Activated CD4-positive, alpha-beta memory T cell treated with anti-CD3 and anti-CD28 coated beads, Interleukin-2, amount 10 ng/mL, durations not matched to agents 7 days and 5 days (primary cell): Measurements from ENCODE around the gene WWTR1. TPM values are rescaled to one million over a fixed set of nuclear protein-coding genes. Genes with fewer than 3 reads are reported as not detected.

ENCODE experiments used
- CTCF ChIA-PET: fragments of 350-600 bp; sonication (Branson Sonifier 250); formaldehyde crosslinking; loops from one replicate; lab custom pipeline; 2021; ENCODE audit warnings: antibody characterized with exemption, inconsistent platforms; lab: Charles Lee
- POLR2A ChIA-PET: fragments of 350-600 bp; sonication (Branson Sonifier 250); formaldehyde crosslinking; loops from one replicate; lab custom pipeline; 2021; ENCODE audit warnings: antibody characterized with exemption; lab: Charles Lee
- DNase-seq: peaks from one replicate; pipeline ENCODE4 v3.0.0-alpha.2; 2020
- H3K27ac Mint-ChIP-seq: one replicate; pipeline ENCODE4 v1.8.0; 2021; ENCODE audit warnings: mild to moderate bottlenecking, mixed read lengths
- H3K27me3 Mint-ChIP-seq: one replicate; pipeline ENCODE4 v1.8.0; 2021; ENCODE audit warnings: mixed read lengths
- H3K36me3 Mint-ChIP-seq: one replicate; pipeline ENCODE4 v1.8.0; 2021; ENCODE audit warnings: low read depth, mixed read lengths
- H3K4me1 Mint-ChIP-seq: one replicate; pipeline ENCODE4 v1.8.0; 2021; ENCODE audit warnings: mixed read lengths
- H3K4me3 Mint-ChIP-seq: one replicate; pipeline ENCODE4 v1.8.0; 2021; ENCODE audit warnings: mild to moderate bottlenecking, mixed read lengths
- H3K9me3 Mint-ChIP-seq: one replicate; pipeline ENCODE4 v1.8.0; 2021; ENCODE audit warnings: mixed read lengths
- total RNA-seq, 2 experiments: library from RNA; stranded (reverse); gene quantifications; one replicate each; pipeline ENCODE4 v1.2.3, GENCODE V29; 2021

Gene WWTR1
- total RNA-seq, 2 experiments from 2014 or later = 1.9 to 2.1 TPM

GRCh38 chr3:149536429-149536828 is 121.4 kb downstream of the WWTR1 start:
- H3K27ac Mint-ChIP-seq = no peak overlapping the region
- H3K9me3 Mint-ChIP-seq = no peaks in the 10 kb centered on the region
- ChIA-PET CTCF (no interaction called here), POLR2A (no interaction called here)
- no peaks in the 10 kb centered on the region for H3K36me3 Mint-ChIP-seq
- H3K4me3 Mint-ChIP-seq = no peak overlapping the region
- H3K4me1 Mint-ChIP-seq = peaks cover 4% of the 10 kb centered on the region
- peaks cover 3% of the 10 kb centered on the region for H3K27me3 Mint-ChIP-seq
- DNase-seq = no peak

GRCh38 chr3:149535333-149535685 is 122.5 kb downstream of the WWTR1 start:
- CTCF ChIA-PET = interaction anchor here (1.1 kb wide), 1 partner anchor 21 kb away, joined by 3 read pairs; no protein-coding TSS in a partner anchor
- Mint-ChIP-seq H3K9me3 (no peaks in the 10 kb centered on the region), H3K27me3 (peaks cover 3% of the 10 kb centered on the region)

DNA sequence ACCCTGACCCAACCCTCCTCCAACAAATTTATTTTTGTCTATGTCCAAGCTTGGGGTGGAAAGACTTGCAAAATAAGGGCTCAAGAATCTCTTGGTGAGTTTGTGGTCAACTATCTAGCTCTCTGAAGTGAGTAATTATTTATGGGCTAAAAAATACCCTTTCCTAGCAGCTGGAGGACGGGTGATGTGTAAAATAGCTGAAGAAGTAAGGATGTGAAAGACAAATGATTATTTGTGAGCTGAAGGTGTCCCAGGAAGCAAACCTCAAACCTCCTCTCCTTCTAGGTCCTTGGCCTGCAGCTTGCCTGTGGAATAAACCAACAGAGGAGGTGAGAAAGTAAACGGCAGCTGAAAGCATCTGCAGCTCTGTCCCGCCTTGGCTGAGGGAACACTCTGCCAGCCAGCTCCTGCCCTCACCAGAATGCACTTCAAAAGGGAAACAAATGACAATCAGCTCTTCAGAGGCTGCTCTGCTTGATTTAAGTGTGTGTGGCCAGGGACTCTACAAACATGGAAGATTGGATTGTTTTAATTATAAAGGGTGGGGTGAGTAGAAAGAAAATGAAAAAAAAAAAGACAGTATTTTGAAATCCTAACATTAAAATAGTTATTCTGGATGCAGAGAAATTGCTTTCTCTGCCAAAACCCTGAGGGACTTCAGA is 123.0 kb downstream of the WWTR1 start:
- ChIA-PET CTCF (interaction anchor here (1.1 to 1.3 kb wide), 2 partner anchors 21 to 183 kb away, joined by 3 to 4 read pairs; no protein-coding TSS in a partner anchor), POLR2A (no interaction called here)
- H3K9me3 Mint-ChIP-seq = no peaks in the 10 kb centered on the region
- no peak overlapping the region for H3K27ac Mint-ChIP-seq
- no peak for DNase-seq
- H3K27me3 Mint-ChIP-seq = peaks cover 3% of the 10 kb centered on the region
- no peak overlapping the region for H3K4me3 Mint-ChIP-seq
- peaks cover 4% of the 10 kb centered on the region for H3K4me1 Mint-ChIP-seq
- no peaks in the 10 kb centered on the region for H3K36me3 Mint-ChIP-seq

More at GRCh38 chr3:149535333-149535685, 122.5 kb downstream of the WWTR1 start:
- H3K4me1 Mint-ChIP-seq = peaks cover 4% of the 10 kb centered on the region
- DNase-seq = no peak
- H3K36me3 Mint-ChIP-seq = no peaks in the 10 kb centered on the region
- H3K27ac Mint-ChIP-seq = no peak overlapping the region
- no peak overlapping the region for H3K4me3 Mint-ChIP-seq
- POLR2A ChIA-PET = no interaction called here

GRCh38 chr3:149534082-149534481 is 123.7 kb downstream of the WWTR1 start:
- peaks cover 3% of the 10 kb centered on the region for H3K27me3 Mint-ChIP-seq
- no peak overlapping the region for H3K4me3 Mint-ChIP-seq
- POLR2A ChIA-PET = no interaction called here
- H3K36me3 Mint-ChIP-seq = no peaks in the 10 kb centered on the region
- no peak overlapping the region for H3K27ac Mint-ChIP-seq
- H3K4me1 Mint-ChIP-seq = peaks cover 4% of the 10 kb centered on the region
- no peak for DNase-seq
- CTCF ChIA-PET = interaction anchor here (1.1 to 1.3 kb wide), 2 partner anchors 20 to 183 kb away, joined by 3 to 4 read pairs; no protein-coding TSS in a partner anchor
- H3K9me3 Mint-ChIP-seq = no peaks in the 10 kb centered on the region

DNA sequence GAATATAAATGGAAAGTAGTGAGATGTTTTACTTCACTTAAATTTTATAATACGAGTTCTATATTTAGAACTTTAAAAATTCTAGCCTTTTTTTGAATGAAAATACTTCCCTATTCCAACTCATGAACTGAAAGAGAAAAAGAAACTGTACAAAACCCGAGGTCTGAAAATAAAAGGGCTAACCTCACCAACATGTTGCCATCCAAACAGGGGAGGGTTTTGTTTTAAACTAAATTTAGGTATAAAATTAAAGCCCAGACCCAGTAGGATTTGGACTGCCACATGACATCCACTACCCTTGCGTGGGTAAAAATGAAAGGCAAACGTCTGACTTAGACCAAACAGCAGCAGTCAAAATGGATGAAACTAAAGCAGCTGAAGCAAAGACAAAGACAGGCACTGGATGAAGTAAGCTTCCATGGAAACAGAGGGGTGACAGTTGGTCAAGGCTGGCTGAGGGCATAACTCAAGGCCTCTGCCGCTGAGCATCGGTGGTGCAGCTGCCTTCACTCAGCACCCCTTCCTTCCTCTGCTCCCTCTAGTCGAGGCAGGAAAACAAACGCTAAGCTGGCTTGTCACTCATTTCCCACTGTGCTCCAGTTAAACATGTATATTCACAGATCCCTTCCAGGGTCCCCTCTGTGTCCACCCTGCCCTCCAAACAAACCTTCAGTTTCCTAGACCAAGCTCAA is 125.2 kb downstream of the WWTR1 start:
- Mint-ChIP-seq H3K4me1 (peaks cover 4% of the 10 kb centered on the region), H3K9me3 (no peaks in the 10 kb centered on the region), H3K36me3 (no peaks in the 10 kb centered on the region), H3K27me3 (peaks cover 3% of the 10 kb centered on the region), H3K4me3 (no peak overlapping the region), H3K27ac (no peak overlapping the region)
- POLR2A ChIA-PET = no interaction called here
- DNase-seq = no peak
- CTCF ChIA-PET = interaction anchor here (1.4 to 2.5 kb wide), 2 partner anchors 239 to 276 kb away, joined by 7 to 8 read pairs; no protein-coding TSS in a partner anchor

- no peak for DNase-seq
- no peaks in the 10 kb centered on the region for H3K36me3 Mint-ChIP-seq
These were observed 128.7 kb downstream of the WWTR1 start for GRCh38 chr3:149529099-149529498.

GRCh38 chr3:149528340-149528650 is 129.5 kb downstream of the WWTR1 start:
- Mint-ChIP-seq H3K27ac (no peak overlapping the region), H3K9me3 (no peaks in the 10 kb centered on the region), H3K4me1 (peaks cover 4% of the 10 kb centered on the region), H3K36me3 (no peaks in the 10 kb centered on the region), H3K4me3 (no peak overlapping the region), H3K27me3 (peaks cover 6% of the 10 kb centered on the region)
- ChIA-PET CTCF (no interaction called here), POLR2A (no interaction called here)
- no peak for DNase-seq

More at GRCh38 chr3:149529099-149529498, 128.7 kb downstream of the WWTR1 start:
- no peaks in the 10 kb centered on the region for H3K9me3 Mint-ChIP-seq
- POLR2A ChIA-PET = no interaction called here
- peaks cover 4% of the 10 kb centered on the region for H3K4me1 Mint-ChIP-seq
- H3K27me3 Mint-ChIP-seq = peaks cover 6% of the 10 kb centered on the region
- H3K4me3 Mint-ChIP-seq = no peak overlapping the region
- CTCF ChIA-PET = no interaction called here
- H3K27ac Mint-ChIP-seq = no peak overlapping the region

DNA sequence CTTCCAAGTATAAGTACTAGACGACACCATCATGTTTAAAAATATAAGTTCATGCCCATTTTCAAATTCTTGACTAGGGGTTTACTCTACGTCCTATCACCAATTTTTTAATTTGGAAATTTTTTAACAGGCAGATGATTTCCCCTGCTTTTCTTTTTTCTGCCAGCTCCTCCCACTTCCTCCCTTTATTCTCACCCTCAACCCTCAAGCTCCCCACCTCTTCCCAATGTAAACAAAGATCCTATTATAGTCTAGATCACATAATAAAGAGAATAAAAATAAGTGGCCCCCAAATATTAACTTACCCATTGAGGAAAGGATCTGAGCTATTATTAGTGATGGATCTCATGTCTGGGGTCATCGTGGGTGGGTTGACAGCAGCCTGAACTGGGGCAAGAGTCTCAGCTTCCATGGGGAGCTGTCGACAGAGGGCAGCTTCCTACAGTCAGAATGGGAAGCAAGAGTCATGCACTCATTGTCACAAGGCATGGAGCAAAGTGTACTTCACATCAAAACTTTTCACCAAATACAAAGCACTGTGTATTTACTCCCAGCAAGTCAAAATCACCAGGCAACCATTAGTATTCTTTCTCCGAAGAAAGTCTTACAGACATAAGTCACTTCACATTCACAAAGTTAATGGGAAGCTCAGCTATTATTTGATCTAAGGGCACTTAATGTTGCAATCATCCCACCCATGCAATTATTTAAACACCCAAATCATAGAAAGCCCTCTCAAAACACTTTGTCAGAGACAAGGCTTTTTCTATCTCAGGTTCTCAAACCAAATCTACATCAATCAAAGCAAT is 130.1 kb downstream of the WWTR1 start:
- Mint-ChIP-seq H3K27me3 (peaks cover 3% of the 10 kb centered on the region), H3K4me1 (peaks cover 3% of the 10 kb centered on the region), H3K4me3 (no peak overlapping the region), H3K36me3 (no peaks in the 10 kb centered on the region), H3K9me3 (no peaks in the 10 kb centered on the region), H3K27ac (no peak overlapping the region)
- no peak for DNase-seq
- POLR2A ChIA-PET = no interaction called here
- CTCF ChIA-PET = interaction anchor here (0.8 kb wide), 1 partner anchor 14 kb away, joined by 3 read pairs; no protein-coding TSS in a partner anchor

DNA sequence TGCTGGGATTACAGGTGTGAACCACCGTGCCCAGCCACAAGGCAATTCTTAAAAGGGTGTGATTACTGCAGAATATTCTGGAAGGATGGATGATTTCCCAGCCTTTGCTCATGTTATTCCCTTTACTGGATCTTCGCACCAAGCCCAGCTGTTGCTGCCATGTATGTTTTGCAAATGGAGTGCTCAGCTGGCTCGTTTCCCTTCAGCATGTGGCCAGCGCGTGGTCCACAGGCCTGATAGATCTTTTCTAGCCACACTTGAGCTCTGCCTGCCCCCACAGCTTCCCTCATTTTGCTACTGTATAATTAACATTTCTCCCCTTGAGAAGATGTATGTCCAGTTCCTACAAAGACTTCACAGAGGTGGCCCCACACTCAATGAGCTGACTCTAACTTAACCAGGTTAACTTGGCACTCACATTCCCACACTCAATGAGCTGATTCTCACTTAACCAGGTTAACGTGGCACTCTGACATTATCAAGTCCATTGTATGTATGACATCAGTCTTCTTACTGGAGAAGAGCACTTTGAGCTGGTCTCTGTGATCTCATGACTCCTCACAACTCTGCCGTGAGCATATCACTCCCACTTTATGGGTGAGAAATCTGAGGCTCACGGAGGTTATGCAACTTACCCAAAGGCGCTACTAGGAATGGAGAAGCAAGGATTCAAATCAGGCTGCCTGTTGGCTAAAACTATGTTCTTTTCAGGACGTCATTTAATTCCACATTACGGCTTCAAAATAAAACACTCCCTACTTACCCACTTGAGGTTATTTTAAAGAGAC is 134.1 kb downstream of the WWTR1 start:
- ChIA-PET POLR2A (no interaction called here), CTCF (interaction anchor here (0.6 to 1.2 kb wide), 3 partner anchors 11 to 284 kb away, joined by 3 to 5 read pairs (median 3); no protein-coding TSS in a partner anchor)
- DNase-seq = no peak
- Mint-ChIP-seq H3K9me3 (no peaks in the 10 kb centered on the region), H3K36me3 (no peaks in the 10 kb centered on the region), H3K4me3 (no peak overlapping the region), H3K27me3 (peaks cover 4% of the 10 kb centered on the region), H3K4me1 (no peaks in the 10 kb centered on the region), H3K27ac (no peak overlapping the region)

- POLR2A ChIA-PET = no interaction called here
- H3K9me3 Mint-ChIP-seq = no peaks in the 10 kb centered on the region
- no peaks in the 10 kb centered on the region for H3K36me3 Mint-ChIP-seq
- H3K27me3 Mint-ChIP-seq = peaks cover 10% of the 10 kb centered on the region
- H3K4me3 Mint-ChIP-seq = no peak overlapping the region
- H3K27ac Mint-ChIP-seq = no peak overlapping the region
- no peak for DNase-seq
- no peaks in the 10 kb centered on the region for H3K4me1 Mint-ChIP-seq
- CTCF ChIA-PET = interaction anchor here (1.4 kb wide), 1 partner anchor 10 kb away, joined by 4 read pairs; no protein-coding TSS in a partner anchor
These were observed 137.9 kb downstream of the WWTR1 start for GRCh38 chr3:149519912-149520311.

DNA sequence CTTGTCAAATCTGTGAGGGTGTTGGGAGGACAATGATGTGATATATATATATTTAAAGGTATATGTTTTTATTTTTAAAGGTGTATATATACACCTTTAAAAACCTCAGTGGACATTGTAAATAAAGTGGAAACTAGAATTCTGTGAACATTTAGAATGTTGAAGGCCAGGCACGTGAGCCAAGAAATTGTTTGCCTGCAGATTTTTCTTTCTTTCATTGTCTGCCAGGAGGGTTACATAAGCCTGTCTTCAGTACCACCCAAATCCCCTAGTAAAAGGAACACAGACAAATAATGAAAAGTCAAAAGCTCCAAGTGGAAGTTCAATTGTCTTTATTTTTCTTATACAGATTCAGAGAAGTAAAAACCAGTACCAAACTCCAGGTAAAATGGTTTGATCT is 140.9 kb downstream of the WWTR1 start:
- no peak overlapping the region for H3K27ac Mint-ChIP-seq
- H3K36me3 Mint-ChIP-seq = no peaks in the 10 kb centered on the region
- H3K9me3 Mint-ChIP-seq = no peaks in the 10 kb centered on the region
- H3K4me3 Mint-ChIP-seq = no peak overlapping the region
- peaks cover 4% of the 10 kb centered on the region for H3K4me1 Mint-ChIP-seq
- ChIA-PET CTCF (no interaction called here), POLR2A (no interaction called here)
- peaks cover 9% of the 10 kb centered on the region for H3K27me3 Mint-ChIP-seq
- no peak for DNase-seq

DNA sequence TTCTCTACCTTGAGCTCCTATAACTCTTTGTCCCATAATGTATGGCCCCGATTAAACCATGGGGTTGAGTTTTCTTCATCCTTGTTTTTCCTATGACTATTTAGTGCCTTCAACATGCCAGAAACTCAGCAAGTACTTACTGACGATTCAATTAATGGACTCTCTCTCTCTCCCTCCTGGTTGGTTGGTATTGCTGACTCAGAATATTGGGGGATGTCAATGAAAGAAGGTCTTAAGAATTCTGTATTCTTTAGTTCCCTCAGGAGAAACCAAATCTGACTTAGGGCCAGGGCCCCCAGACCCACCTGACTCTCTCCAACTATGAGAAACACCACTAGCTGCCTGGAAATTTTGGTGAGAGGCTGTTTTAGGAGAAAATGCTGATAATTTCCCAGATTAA is 142.6 kb downstream of the WWTR1 start:
- ChIA-PET CTCF (no interaction called here), POLR2A (no interaction called here)
- peaks cover 12% of the 10 kb centered on the region for H3K27me3 Mint-ChIP-seq
- H3K36me3 Mint-ChIP-seq = no peaks in the 10 kb centered on the region
- H3K4me1 Mint-ChIP-seq = peaks cover 4% of the 10 kb centered on the region
- no peak overlapping the region for H3K4me3 Mint-ChIP-seq
- no peak overlapping the region for H3K27ac Mint-ChIP-seq
- no peak for DNase-seq
- H3K9me3 Mint-ChIP-seq = no peaks in the 10 kb centered on the region
